Transverse colon (tissue), 3 donors: ENCODE results near the gene ATG9B.

ENCODE experiments used
- CTCF ChIP-seq, 5 experiments: fragments of 200-600 bp in 3 of 5; fragments of 450-650 bp in 2 of 5; sonication (generic) in 3 of 5; IDR thresholded peaks; 1 replicate in 2 of 5; 2 replicates in 3 of 5; pipeline ENCODE4 v1.5.1; 2016 to 2017; ENCODE audit warnings: antibody characterized with exemption in 5 of 5, inconsistent platforms in 3 of 5, mild to moderate bottlenecking in 2 of 5, moderate library complexity in 1 of 5
- EP300 ChIP-seq: sonication (generic); formaldehyde crosslinking; IDR thresholded peaks from one replicate; pipeline ENCODE4 v1.6.1; 2017; ENCODE audit warnings: antibody characterized with exemption, low read depth

- TF ChIP-seq CTCF (IDR thresholded peaks at IDR 0.05) (no peak), EP300 (no peak)
Observed at GRCh38 chr7:150989456-150989855, 34.8 kb downstream of the ATG9B start.
